BJ (cell line): ENCODE data around the gene MAP3K20. TPM values are rescaled to one million over a fixed set of nuclear protein-coding genes. Genes with fewer than 3 reads are reported as not detected.

Source experiments
- CTCF ChIA-PET: fragments of 350-600 bp; formaldehyde crosslinking; extraction: SDS; loops from one replicate; lab custom pipeline; 2021; ENCODE audit warnings: antibody characterized with exemption, inconsistent platforms; lab: Yijun Ruan, JAX
- POLR2A ChIA-PET: fragments of 300-600 bp; sonication (Branson Sonifier 250); formaldehyde crosslinking; extraction: SDS; loops from one replicate; lab custom pipeline; 2021; ENCODE audit warnings: antibody characterized with exemption; lab: Charles Lee
- DNase-seq: peaks from one replicate; pipeline ENCODE4 v3.0.0-alpha.2; 2011; ENCODE audit warnings: low read depth
- H3K27me3 ChIP-seq: 2 replicates; pipeline ENCODE4 v1.6.0; 2011; ENCODE audit warnings: low read length; ENCODE audit not compliant: control insufficient read depth, insufficient read depth
- H3K36me3 ChIP-seq: 2 replicates; pipeline ENCODE4 v1.5.1; 2011; ENCODE audit warnings: low read length; ENCODE audit not compliant: control insufficient read depth, insufficient read depth
- H3K4me3 ChIP-seq: 2 replicates; pipeline ENCODE4 v1.5.1; 2011; ENCODE audit warnings: low read depth, mild to moderate bottlenecking, control low read depth, low read length
- CTCF ChIP-seq: IDR thresholded peaks from 2 replicates; pipeline ENCODE4 v1.5.1; 2011; ENCODE audit warnings: low read depth, mild to moderate bottlenecking, control low read depth, inconsistent platforms, low read length, moderate library complexity; ENCODE audit not compliant: insufficient read depth
- polyA plus RNA-seq: library from polyadenylated mRNA; depleted of rRNA; stranded (reverse); fragments of >200 nt; gene quantifications from 2 replicates; pipeline ENCODE4 v1.2.3, GENCODE V29; 2011

The MAP3K20 gene
- polyA plus RNA-seq, 1 experiment: 45.4 TPM

DNA sequence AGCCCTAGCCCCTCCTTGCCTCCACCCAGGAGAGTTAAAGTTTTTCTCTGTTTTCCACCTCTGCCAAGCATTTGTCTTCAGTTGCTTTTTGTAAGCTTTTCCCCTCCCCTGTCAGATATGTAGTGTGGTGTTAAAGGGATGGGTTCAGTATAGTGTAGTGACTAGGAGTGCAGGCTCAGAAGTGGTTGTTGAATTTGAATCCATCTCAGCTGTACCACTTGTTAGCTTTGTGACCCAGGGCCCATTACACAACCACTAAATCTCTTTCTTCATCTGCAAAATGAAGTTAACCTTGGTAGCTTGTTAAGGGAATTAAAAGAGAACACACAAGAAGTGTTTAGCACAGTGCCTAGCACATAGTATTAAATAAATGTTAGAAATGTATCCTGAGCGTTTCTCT is 56.9 kb downstream of the MAP3K20 start:
- CTCF ChIA-PET: interaction anchor here (0.6 to 1.6 kb wide), 3 partner anchors 8 to 105 kb away, joined by 3 to 5 read pairs (median 4); no protein-coding TSS in a partner anchor
- H3K27me3 ChIP-seq: no peaks in the 10 kb centered on the region
- no peak for TF ChIP-seq CTCF
- H3K36me3 ChIP-seq: no peaks in the 10 kb centered on the region
- H3K4me3 ChIP-seq: no peak overlapping the region
- POLR2A ChIA-PET: no interaction called here
- DNase-seq: no peak

DNA sequence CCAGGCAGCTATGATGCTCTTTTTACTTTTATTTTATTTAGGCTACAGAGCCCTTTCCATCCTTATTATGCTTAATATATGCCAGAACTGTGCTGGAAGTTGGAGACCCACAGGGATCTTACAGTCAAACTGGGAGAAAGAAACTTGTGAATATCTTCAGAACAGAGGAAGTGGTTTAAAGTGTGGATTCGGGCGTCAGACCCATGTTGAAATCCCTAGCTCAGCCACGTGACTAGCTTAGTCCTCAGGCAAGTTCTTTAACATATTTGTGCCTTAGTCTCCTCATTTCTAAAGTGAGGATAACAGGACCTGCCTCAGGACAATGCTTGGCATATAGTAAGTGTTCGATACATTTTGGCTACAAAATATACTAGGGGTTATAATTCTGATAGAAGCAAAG is 59.1 kb downstream of the MAP3K20 start:
- no peak for TF ChIP-seq CTCF
- DNase-seq: no peak
- no peak overlapping the region for H3K4me3 ChIP-seq
- POLR2A ChIA-PET: no interaction called here
- H3K27me3 ChIP-seq: no peaks in the 10 kb centered on the region
- H3K36me3 ChIP-seq: no peaks in the 10 kb centered on the region
- CTCF ChIA-PET: interaction anchor here (0.6 kb wide), 1 partner anchor 12 kb away, joined by 3 read pairs; no protein-coding TSS in a partner anchor

GRCh38 chr2:173136067-173136466 is 60.4 kb downstream of the MAP3K20 start:
- DNase-seq: no peak
- ChIA-PET POLR2A (no interaction called here), CTCF (no interaction called here)
- Histone ChIP-seq H3K36me3 (no peaks in the 10 kb centered on the region), H3K27me3 (no peaks in the 10 kb centered on the region), H3K4me3 (no peak overlapping the region)
- no peak for TF ChIP-seq CTCF

- Histone ChIP-seq H3K36me3 (no peaks in the 10 kb centered on the region), H3K4me3 (no peak overlapping the region), H3K27me3 (no peaks in the 10 kb centered on the region)
- ChIA-PET CTCF (interaction anchor here (0.7 kb wide), 1 partner anchor 31 kb away, joined by 3 read pairs; no protein-coding TSS in a partner anchor), POLR2A (no interaction called here)
- TF ChIP-seq CTCF: no peak
- no peak for DNase-seq
Measured at GRCh38 chr2:173136599-173136998, 61.0 kb downstream of the MAP3K20 start.

- DNase-seq: no peak
- ChIA-PET CTCF (no interaction called here), POLR2A (no interaction called here)
- H3K27me3 ChIP-seq: no peaks in the 10 kb centered on the region
- H3K4me3 ChIP-seq: no peak overlapping the region
- no peak for TF ChIP-seq CTCF
- no peaks in the 10 kb centered on the region for H3K36me3 ChIP-seq
Measured at GRCh38 chr2:173137610-173138009, 62.0 kb downstream of the MAP3K20 start.
